Cardiac fibroblast (primary cell): Measurements from ENCODE around the gene PXT1.

Experiments used
- DNase-seq, 2 donors: peaks; one replicate each; pipeline versions ENCODE4 v3.0.0 to v3.0.0-alpha.2; 2010; ENCODE audit warnings: low read depth in 2 of 2
- H3K4me3 ChIP-seq, 2 donors: replicated peaks in 1 of 2; 1 replicate in 1 of 2; 2 replicates in 1 of 2; pipeline ENCODE4 v1.5.1; 2011; ENCODE audit warnings: low read depth in 2 of 2, low read length in 2 of 2, mild to moderate bottlenecking in 2 of 2, moderate library complexity in 1 of 2
- CTCF ChIP-seq: IDR thresholded peaks from one replicate; pipeline ENCODE4 v1.5.1; 2011; ENCODE audit warnings: low read depth, mild to moderate bottlenecking, low read length, inconsistent platforms

The PXT1 gene

DNA sequence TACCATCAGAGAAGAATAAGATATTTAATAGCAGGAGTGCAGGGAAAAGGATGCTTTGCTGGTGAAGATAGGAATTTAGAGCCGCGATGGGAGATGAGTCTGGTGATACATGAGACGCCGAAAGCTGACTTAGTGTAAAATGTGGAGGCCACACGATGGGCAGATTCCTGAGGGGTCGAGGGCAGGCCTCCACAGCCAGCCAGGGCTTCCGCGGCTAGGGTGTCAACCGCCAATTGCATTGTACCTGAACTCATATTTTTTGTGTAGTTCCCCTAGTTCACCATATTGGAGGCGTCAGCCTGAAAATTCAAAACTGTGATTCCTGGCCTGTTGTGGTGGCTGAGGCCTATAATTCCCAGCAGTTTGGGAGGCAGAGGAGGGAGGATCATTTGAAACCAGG lies 63.7 kb downstream of the PXT1 start:
- DNase-seq: no peak
- H3K4me3 ChIP-seq: no peak overlapping the region
- TF ChIP-seq CTCF: no peak

- DNase-seq: no peak
- H3K4me3 ChIP-seq: no peak overlapping the region
These were observed 64.3 kb downstream of the PXT1 start for GRCh38 chr6:36378243-36378920.

GRCh38 chr6:36377594-36377993 lies 65.1 kb downstream of the PXT1 start:
- no peak for DNase-seq
- no peak overlapping the region for H3K4me3 ChIP-seq
- no peak for TF ChIP-seq CTCF

More at GRCh38 chr6:36378243-36378920, 64.3 kb downstream of the PXT1 start:
- no peak for TF ChIP-seq CTCF

DNA sequence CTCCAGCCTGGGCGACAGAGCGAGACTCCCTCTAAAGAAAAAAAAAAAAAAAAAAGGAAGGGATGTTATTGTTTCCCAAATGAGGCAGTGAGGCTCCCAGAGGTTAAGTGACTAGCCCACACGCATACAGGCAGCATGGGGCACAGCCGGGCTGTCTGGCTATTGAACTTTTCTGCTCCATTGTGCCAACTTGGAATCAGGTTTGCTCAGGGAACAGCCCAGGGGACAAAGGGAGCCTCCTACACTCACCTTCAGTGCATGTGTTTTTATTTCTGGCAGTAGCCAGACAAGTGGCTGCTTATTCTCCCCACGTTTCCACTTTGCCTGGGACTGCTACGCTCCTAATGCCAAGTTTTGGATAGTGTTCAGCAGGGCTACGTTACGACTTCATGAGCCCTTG lies 65.9 kb downstream of the PXT1 start:
- no peak for TF ChIP-seq CTCF
- DNase-seq: no peak
- H3K4me3 ChIP-seq: no peak overlapping the region

DNA sequence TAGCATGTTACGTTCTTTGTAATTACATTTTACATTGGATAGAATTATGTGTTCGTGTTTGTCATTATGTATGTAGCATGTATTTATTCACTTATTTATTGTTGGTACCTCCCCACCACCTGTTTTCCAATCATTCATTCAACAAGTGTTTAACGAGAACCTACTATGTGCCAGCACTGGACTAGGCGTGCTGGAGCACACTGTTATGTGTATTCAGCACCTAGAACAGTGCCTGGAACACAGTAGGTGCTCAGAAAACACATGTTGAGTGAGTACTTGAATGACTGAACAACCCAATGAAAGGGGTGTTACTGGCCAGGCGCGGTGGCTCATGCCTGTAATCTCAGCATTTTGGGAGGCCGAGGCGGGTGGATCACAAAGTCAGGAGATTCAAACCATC lies 66.5 kb downstream of the PXT1 start:
- no peak for TF ChIP-seq CTCF
- H3K4me3 ChIP-seq: no peak overlapping the region

DNA sequence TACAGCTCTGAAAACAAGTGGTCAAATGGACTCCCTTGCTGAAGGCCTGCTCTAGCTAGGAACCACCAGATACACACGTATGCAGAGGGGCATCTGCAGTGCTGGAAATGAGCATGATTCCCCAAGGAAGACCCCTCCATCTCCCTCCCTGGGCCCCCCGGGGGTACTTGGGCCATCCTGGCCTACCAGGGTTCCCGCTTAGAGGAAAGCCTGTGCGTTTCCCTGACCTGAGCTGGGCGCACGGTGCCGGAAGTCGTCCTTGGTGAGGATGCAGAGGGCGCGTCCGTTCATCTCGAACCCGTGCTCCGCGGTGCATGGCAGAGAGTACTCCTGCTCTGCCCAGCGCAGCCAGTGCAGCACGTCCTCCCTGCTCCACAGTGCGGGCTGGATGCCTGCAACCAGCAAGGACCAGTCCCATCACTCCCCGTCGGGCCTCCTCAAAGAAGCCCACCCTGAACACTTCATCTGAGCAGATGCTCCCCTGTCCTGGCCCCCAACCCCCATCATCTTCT lies 67.0 kb downstream of the PXT1 start:
- no peak overlapping the region for H3K4me3 ChIP-seq
- no peak for DNase-seq
- TF ChIP-seq CTCF: no peak

More for the DNA sequence above, 66.5 kb downstream of the PXT1 start:
- no peak for DNase-seq

GRCh38 chr6:36374972-36375371 lies 67.7 kb downstream of the PXT1 start:
- no peak for DNase-seq
- H3K4me3 ChIP-seq: no peak overlapping the region
- TF ChIP-seq CTCF: no peak
